ENCODE results near the gene ASPHD2.
"Not testable (repeated sequence)": the region's sequence is repeated elsewhere in the genome, so short reads cannot be mapped to it uniquely, and the experiment has no call there.

ASPHD2 gene

GRCh38 chr22:26428515-26429457 is at the start of gene ASPHD2:
Gene ASPHD2 (plus strand): TSS chr22:26429260. CDS start chr22:26433616, 4,356 bp downstream.
- peak; percentile 56 for DNase-seq

GRCh38 chr22:26380072-26380830 is 48.8 kb upstream of the ASPHD2 start:
- no peak for DNase-seq

DNA sequence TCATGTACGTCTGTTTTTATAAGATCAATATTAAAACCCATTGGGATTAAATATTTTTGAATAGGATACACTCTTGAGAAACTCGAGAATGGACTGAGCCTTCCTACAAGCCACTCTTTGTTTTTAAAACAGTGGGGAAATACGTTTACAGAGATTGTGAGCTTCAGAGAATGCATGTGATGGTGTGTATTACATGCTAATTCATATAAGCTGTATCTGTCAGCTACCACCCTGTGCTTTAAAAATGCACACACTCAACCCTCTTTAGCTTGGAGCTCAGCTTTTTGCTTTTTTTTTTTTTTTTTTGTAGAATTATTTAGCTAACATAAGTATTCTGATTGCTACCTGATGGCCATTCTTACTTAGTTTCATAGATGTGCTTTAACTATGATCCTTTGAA is 46.3 kb upstream of the ASPHD2 start:
- no peak for DNase-seq

DNA sequence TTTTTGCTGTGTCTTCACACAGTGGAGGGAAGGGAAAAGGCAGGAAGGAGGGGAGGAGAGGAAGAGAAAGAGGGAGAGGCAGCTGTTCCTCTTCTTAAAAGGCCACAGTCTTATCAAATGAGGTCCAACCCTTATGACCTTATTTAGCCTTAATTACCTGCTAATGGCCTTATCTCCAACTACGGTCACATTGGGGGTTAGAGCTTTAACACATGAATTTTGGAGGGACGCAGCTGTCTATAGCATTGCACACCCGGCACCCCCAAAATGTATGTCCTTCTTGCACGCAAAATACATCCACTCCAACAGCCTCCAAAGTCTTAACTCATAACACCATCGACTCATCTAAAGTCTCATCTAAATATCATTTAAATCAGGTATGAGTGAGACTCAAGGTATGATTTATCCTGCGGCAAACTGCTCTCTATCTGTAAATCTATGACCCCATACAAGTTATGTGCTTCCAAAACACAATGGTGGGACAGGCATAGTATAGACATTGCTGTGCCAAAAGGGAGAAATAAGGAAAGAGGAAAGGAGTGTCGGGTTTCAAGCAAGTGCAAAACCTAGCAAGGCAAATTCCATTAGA is 45.0 kb upstream of the ASPHD2 start:
- no peak for DNase-seq

- DNase-seq, result no peak
These were observed 43.9 kb upstream of the ASPHD2 start for GRCh38 chr22:26385164-26385563.

DNA sequence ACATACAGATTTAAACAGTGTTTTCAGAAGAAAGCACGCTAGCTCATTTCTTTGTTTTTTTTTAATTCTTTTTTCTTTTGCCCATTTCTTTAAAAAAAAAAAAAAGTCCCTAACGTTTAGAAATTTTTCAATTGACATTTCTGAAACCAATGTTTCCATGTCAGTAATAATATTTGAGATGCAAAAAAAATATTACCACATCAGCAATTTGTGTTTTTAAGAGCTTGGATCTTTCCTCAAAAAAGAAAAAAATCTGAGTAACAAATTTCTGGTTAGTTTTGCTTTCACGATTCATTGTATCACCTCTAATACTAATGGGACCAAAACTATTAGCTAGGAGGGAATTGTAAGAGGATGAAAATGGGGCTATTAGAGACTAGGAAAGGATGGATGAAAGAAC is 39.9 kb upstream of the ASPHD2 start:
- DNase-seq, result no peak

DNA sequence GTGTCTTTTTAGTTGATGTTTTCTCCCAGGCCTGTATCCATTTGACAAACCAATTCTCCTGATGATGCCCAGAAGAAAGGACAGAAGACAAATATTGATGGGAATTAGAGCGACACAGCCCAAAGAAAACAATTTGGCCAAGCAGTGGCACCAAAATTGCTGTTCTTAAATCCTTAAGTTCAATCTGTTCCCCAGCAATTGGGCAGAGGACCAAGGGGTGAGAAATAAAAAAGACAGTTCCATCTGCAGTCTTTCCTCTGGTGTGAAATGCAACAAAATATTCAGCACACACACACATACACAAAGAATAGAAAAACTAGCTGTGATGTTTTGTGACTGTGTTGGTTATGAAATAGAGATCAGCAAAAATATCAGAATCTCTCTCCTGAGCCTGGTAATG is 38.0 kb upstream of the ASPHD2 start:
- no peak for DNase-seq

- no peak for DNase-seq
These were observed 37.4 kb upstream of the ASPHD2 start for GRCh38 chr22:26391623-26392022.

GRCh38 chr22:26393929-26394328 is 35.1 kb upstream of the ASPHD2 start:
- DNase-seq, result no peak

GRCh38 chr22:26394777-26395176 is 34.3 kb upstream of the ASPHD2 start:
- DNase-seq, result no peak

GRCh38 chr22:26395926-26396325 is 33.1 kb upstream of the ASPHD2 start:
- DNase-seq, result no peak

DNA sequence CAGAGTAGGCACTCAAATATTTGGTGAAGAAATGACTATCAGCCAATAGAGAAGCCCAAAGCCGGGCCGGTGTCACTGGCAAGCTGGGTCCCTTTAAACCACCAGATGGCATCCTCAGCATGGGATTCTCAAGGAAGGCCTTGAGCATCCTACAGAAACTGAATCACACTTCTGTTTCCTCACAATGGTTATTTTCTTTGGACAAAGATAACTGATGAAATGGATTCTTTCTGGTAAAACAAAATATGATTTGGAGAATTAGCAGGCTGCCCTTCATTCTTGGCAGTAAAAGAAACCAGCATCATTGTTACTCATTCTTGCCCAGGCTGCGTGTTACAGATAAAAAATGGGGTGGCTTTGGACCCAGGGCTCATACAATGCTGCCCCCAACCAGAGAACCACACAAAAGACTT is 30.3 kb upstream of the ASPHD2 start:
- peak; percentile 51 for DNase-seq

GRCh38 chr22:26399289-26399688 is 29.8 kb upstream of the ASPHD2 start:
- DNase-seq, result no peak

- no peak for DNase-seq
These were observed 27.3 kb upstream of the ASPHD2 start for GRCh38 chr22:26401726-26402125.

DNA sequence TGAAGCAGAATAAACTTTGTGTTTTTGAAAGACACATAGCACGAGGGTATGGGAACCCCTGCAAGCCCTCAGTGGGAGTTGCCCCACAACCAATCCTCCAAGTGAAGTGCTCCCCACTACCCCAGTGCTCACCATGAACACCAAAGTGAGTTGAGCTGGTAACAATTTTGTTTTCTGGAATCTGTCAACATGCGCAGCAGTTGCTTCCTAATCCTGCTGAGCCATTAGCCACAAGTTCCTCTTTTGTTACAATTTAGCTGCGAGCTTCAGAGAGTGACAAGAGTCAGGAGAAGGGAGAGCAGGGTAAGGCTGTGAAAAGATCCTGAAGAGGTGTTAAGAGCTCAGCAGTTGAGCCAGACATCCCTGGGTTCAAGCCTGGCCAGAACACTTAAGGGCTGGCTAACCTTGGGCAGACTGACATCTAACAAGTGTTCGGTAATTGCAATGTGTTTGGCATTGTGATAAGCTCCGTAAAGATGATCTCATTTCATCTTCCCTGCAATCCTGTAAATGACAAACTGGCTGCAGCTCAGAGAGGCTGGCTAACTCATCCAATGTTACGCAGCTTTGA is 24.1 kb upstream of the ASPHD2 start:
- DNase-seq, result peak; percentile 5

GRCh38 chr22:26406118-26406517 is 22.9 kb upstream of the ASPHD2 start:
- no peak for DNase-seq

- DNase-seq, result not testable (repeated sequence)
These were observed 20.4 kb upstream of the ASPHD2 start for GRCh38 chr22:26408562-26409220.

- no peak for DNase-seq
These were observed 19.2 kb upstream of the ASPHD2 start for GRCh38 chr22:26409719-26410335.

- no peak for DNase-seq
These were observed 18.7 kb upstream of the ASPHD2 start for GRCh38 chr22:26410386-26410785.

GRCh38 chr22:26414347-26414746 is 14.7 kb upstream of the ASPHD2 start:
- no peak for DNase-seq

DNA sequence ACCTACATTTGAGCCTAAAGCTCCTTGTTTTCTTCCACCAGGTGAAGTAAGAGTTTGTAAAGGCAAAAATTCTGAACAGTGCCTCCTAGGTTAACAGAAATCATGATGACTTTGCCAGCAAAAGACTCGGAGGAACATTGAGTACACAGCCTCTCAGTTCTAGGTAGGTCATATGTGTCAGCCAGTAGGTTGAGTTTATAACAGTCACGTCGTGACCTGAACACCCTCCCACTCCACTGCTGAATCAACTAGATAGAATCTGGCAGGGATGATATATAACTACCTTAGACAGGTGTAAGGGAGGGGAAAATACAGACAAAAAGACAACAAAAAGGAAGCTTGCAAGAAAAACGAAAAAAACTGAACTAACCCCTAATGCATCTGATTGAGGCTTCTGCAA is 12.8 kb upstream of the ASPHD2 start:
- DNase-seq, result no peak

DNA sequence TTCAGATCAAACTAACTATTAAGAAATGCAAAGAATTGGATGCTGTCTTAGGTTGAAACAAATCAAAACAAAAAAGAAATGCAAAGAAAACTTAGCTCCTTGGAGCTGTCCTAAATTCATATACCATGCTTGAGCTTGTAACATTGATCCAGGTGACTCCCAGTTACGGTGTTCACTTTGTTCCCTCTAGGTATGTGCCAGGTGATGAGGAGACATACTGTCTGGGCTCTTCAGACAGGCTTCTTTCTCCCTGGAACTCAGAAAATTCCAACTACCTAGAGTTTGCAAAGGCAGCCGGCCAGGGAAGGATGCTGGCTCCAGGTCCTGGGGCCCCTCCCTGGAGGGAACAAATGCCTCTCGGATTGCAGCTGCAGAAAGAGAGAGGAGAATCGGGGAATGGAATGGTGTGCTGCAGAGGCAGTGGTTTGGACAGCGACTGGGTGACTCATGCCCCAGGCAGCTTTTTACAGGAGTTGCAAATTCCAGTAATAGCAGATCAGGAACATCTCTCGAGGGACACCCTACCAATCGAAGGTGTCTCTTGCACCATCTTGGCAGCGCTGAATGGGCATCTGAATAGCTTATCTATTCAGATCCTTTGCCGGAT is 12.3 kb upstream of the ASPHD2 start:
- DNase-seq, result no peak

Data from midbrain (tissue), 1 donor.